GM12865 (cell line): Measurements from ENCODE around the gene SCAMP4.

Source experiments
- DNase-seq: peaks from one replicate; pipeline ENCODE4 v3.0.0; 2010; ENCODE audit warnings: low read depth
- H3K4me3 ChIP-seq: 2 replicates; pipeline ENCODE4 v1.5.1; 2011; ENCODE audit warnings: mild to moderate bottlenecking, low read depth, low read length, control low read depth
- CTCF ChIP-seq: IDR thresholded peaks from 2 replicates; pipeline ENCODE4 v1.5.1; 2011; ENCODE audit warnings: low read length, control low read depth, low read depth, inconsistent platforms; ENCODE audit not compliant: insufficient read depth; ENCODE audit errors: missing control alignments

SCAMP4 gene

GRCh38 chr19:1956122-1956494, 50.9 kb downstream of the SCAMP4 start:
- TF ChIP-seq CTCF, result no peak
- no peak overlapping the region for H3K4me3 ChIP-seq
- no peak for DNase-seq

DNA sequence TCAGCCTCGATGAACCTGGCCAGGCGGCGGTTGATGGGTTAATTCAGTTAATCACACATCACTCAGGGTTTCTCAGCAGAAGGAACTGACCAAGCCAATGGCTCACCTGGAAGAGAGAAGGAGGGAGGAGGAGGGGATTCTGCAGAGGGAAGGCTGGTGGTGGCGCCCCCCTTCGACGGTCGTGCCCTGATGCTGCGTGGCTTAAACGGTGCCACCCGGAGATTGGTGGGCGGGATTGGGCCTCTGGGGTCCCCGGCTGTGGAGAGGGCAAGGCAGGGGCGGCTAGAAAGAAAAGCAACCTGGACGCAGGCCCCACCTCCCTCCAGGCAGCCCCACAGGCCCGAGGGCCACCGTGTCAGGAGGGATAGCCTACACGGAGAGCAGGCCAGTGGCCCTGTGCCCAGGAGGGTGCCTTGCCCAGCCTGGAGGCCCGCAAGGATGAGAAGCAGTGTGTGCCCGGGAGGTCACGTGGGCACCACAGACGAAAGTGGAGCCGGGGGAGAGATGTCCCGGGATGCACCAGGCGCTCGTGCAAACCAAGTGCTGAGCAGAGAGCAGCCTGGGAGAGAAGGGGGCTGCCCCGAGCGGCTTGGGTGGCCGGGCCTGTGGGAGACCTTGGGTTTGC, 51.8 kb downstream of the SCAMP4 start:
- DNase-seq, result no peak
- no peak for TF ChIP-seq CTCF

GRCh38 chr19:1957562-1958248, 52.5 kb downstream of the SCAMP4 start:
- no peak overlapping the region for H3K4me3 ChIP-seq
- DNase-seq, result no peak
- no peak for TF ChIP-seq CTCF

More for the DNA sequence above, 51.8 kb downstream of the SCAMP4 start:
- no peak overlapping the region for H3K4me3 ChIP-seq

DNA sequence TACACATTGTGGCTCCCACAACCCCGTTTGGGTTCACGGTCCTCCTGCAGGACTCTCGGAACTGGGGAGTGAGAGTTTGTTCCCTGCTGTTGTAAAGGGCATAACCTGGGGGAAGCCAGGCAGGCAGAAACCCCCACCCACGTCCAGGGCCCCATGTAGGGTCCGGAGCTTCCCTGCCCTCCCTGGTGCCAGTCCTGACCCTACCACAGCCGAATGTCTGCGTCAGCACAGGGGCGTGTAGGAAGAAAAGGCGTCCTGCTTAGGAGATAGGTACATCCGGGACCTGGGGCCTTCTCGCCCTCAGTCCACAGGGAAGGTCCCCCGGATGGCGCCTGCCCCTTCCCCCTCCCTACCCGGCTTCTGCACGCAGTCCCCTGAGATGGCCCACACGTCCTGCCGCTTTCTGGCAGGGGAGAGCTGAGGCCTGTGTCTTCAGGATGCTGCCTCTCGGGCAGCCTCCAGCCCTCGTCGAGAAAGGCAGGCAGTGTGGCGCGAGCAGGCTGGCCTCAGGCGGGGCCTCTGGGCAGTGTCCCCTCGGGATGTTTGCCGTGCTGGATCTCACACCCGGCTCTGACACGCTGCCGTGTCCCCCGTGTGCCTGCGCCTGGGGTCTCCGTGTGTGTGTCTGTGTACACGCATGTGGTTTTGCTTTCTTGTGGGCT, 54.9 kb downstream of the SCAMP4 start:
- TF ChIP-seq CTCF, result no peak
- H3K4me3 ChIP-seq, result no peak overlapping the region
- no peak for DNase-seq

- DNase-seq, result no peak
- no peak overlapping the region for H3K4me3 ChIP-seq
- no peak for TF ChIP-seq CTCF
Measured at GRCh38 chr19:1961000-1961883, 56.0 kb downstream of the SCAMP4 start.

DNA sequence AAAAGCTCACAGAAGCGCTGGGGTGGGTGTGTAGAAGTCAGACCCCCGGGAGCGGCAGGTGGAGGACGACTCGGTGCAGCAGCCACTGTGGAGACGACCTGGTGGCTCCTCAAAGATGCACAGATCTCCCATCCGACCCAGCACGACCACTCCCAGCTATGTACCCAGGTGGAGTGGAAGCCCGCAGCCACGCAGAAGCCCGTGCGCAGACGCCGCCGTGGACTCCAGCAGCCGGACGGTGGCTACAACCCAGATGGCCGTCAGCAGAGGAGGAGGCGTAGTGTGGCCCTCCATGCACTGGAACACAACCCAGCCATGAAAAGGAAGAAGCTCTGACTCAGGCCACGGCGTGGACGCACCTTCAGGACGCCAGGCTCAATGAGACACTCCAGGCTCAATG, 57.5 kb downstream of the SCAMP4 start:
- no peak overlapping the region for H3K4me3 ChIP-seq
- DNase-seq, result no peak
- TF ChIP-seq CTCF, result no peak
